OCI-LY7 (cell line): Measurements from ENCODE around the gene NAA16. TPM values are rescaled to one million over a fixed set of nuclear protein-coding genes. Genes with fewer than 3 reads are reported as not detected.

ENCODE experiments used
- BruUV-seq: library from RNA; stranded (reverse); fragments of 400-500 nt; replicated peaks from 2 replicates; lab custom pipeline; 2021; lab: Mats Ljungman, UMichigan
- CTCF ChIA-PET: fragments of 300-600 bp; sonication (Branson Sonifier 250); formaldehyde crosslinking; loops from one replicate; lab custom pipeline; 2022; ENCODE audit warnings: antibody characterized with exemption; ENCODE audit not compliant: unreplicated experiment; lab: Charles Lee
- POLR2A ChIA-PET: fragments of 300-600 bp; sonication (Branson Sonifier 250); formaldehyde crosslinking; loops from one replicate; lab custom pipeline; 2022; ENCODE audit warnings: antibody characterized with exemption; lab: Charles Lee
- DNase-seq: peaks from one replicate; pipeline ENCODE4 v3.0.0-alpha.2; 2015; ENCODE audit warnings: low spot score
- H2AFZ ChIP-seq: fragments of 200-600 bp; sonication (generic), shearing (Covaris generic); 2 replicates; pipeline ENCODE4 v1.6.1; 2014; ENCODE audit warnings: mild to moderate bottlenecking, antibody characterized with exemption, low read length, moderate library complexity
- H3K27ac ChIP-seq: fragments of 200-600 bp; sonication (generic); 2 replicates; pipeline ENCODE4 v1.5.1; 2014; ENCODE audit warnings: mixed run types, low read depth, mild to moderate bottlenecking, moderate library complexity, low read length, inconsistent platforms; ENCODE audit not compliant: poor library complexity, severe bottlenecking
- H3K36me3 ChIP-seq: fragments of 200-600 bp; sonication (generic); 2 replicates; pipeline ENCODE4 v1.6.1; 2014; ENCODE audit warnings: mild to moderate bottlenecking, antibody characterized with exemption, low read length, moderate library complexity, mixed read lengths; ENCODE audit not compliant: insufficient read depth
- H3K4me1 ChIP-seq: fragments of 200-600 bp; sonication (generic); 2 replicates; pipeline ENCODE4 v1.5.1; 2014; ENCODE audit warnings: mild to moderate bottlenecking, low read length; ENCODE audit not compliant: insufficient read depth, poor library complexity, severe bottlenecking
- H3K4me2 ChIP-seq: fragments of 200-600 bp; sonication (generic); 2 replicates; pipeline ENCODE4 v1.6.1; 2014; ENCODE audit warnings: mild to moderate bottlenecking, low read length
- H3K4me3 ChIP-seq: fragments of 200-600 bp; sonication (generic); 2 replicates; pipeline ENCODE4 v1.5.1; 2014; ENCODE audit warnings: mild to moderate bottlenecking, low read depth, low read length; ENCODE audit not compliant: poor library complexity, severe bottlenecking
- H3K79me2 ChIP-seq: fragments of 200-600 bp; sonication (generic); 2 replicates; pipeline ENCODE4 v1.6.1; 2016; ENCODE audit warnings: low read depth, mild to moderate bottlenecking, low read length, moderate library complexity, mixed read lengths; ENCODE audit not compliant: insufficient read depth
- H3K9me2 ChIP-seq: fragments of 200-600 bp; sonication (generic); 2 replicates; pipeline ENCODE4 v1.6.1; 2016; ENCODE audit warnings: mild to moderate bottlenecking, low read length, mixed read lengths; ENCODE audit not compliant: insufficient read depth
- H3K9me3 ChIP-seq: fragments of 200-600 bp; sonication (generic); 2 replicates; pipeline ENCODE4 v1.6.1; 2014; ENCODE audit warnings: mild to moderate bottlenecking, mixed run types, low read length, mixed read lengths
- H4K20me1 ChIP-seq: fragments of 200-600 bp; sonication (generic); 2 replicates; pipeline ENCODE4 v1.6.1; 2014; ENCODE audit warnings: mild to moderate bottlenecking, antibody characterized with exemption, low read length, moderate library complexity, mixed read lengths; ENCODE audit not compliant: insufficient read depth
- CTCF ChIP-seq: fragments of 200-600 bp; sonication (generic); conservative IDR thresholded peaks from 2 replicates; pipeline ENCODE4 v1.5.1; 2014; ENCODE audit warnings: mild to moderate bottlenecking, antibody characterized with exemption, low read length, moderate library complexity, mixed read lengths
- EZH2phosphoT487 ChIP-seq: fragments of 200-600 bp; sonication (generic); IDR thresholded peaks from 2 replicates; pipeline ENCODE4 v1.6.1; 2018; ENCODE audit warnings: low read depth, borderline replicate concordance, mild to moderate bottlenecking, mixed run types, antibody characterized with exemption, low read length, moderate library complexity, mixed read lengths
- intact Hi-C: fragments of 100-400 bp; cut with micrococcal nuclease; formaldehyde crosslinking; loops from one replicate; pipeline ENCODE4 v1.10.0; 2022; ENCODE audit not compliant: unreplicated experiment
- total RNA-seq, 2 experiments: library from RNA; depleted of rRNA in 1 of 2; stranded (reverse); fragments of >200 nt in 1 of 2; shearing (Covaris generic) in 1 of 2; gene quantifications; 2 replicates each; pipeline ENCODE4 v1.2.3, GENCODE V29; 2014 to 2022

NAA16 gene
- total RNA-seq, 2 experiments from 2014 or later: 22.4 to 45.9 TPM

- BruUV-seq: no TSS peak
- Histone ChIP-seq H3K27ac (no peak overlapping the region), H3K36me3 (peaks cover 98% of the 10 kb centered on the region), H3K4me2 (no peak overlapping the region), H3K4me1 (no peaks in the 10 kb centered on the region), H2AFZ (no peak overlapping the region), H3K9me3 (no peaks in the 10 kb centered on the region), H3K9me2 (no peaks in the 10 kb centered on the region), H4K20me1 (no peaks in the 10 kb centered on the region), H3K79me2 (no peaks in the 10 kb centered on the region), H3K4me3 (no peak overlapping the region)
- CTCF ChIA-PET: no interaction called here
- TF ChIP-seq CTCF (no peak), EZH2phosphoT487 (no peak)
- intact Hi-C loops: no loop called here
- POLR2A ChIA-PET: interaction anchor here (0.7 kb wide), 2 partner anchors 16 to 44 kb away, joined by 3 read pairs; no protein-coding TSS in a partner anchor
- DNase-seq: no peak
Observed at GRCh38 chr13:41361491-41361890, 50.4 kb downstream of the NAA16 start.

GRCh38 chr13:41364043-41364442, 53.0 kb downstream of the NAA16 start:
- POLR2A ChIA-PET: interaction anchor here (1.0 to 1.6 kb wide), 4 partner anchors 26 to 302 kb away, joined by 3 to 4 read pairs (median 3); no protein-coding TSS in a partner anchor
- no peaks in the 10 kb centered on the region for H3K79me2 ChIP-seq
- H3K36me3 ChIP-seq: peaks cover 99% of the 10 kb centered on the region
- DNase-seq: no peak
- H3K9me2 ChIP-seq: no peaks in the 10 kb centered on the region
- BruUV-seq: no TSS peak
- no peak overlapping the region for H3K4me3 ChIP-seq
- H3K27ac ChIP-seq: no peak overlapping the region
- no peak overlapping the region for H2AFZ ChIP-seq
- intact Hi-C loops: no loop called here
- no peak for TF ChIP-seq EZH2phosphoT487
- no peak for TF ChIP-seq CTCF
- H3K4me2 ChIP-seq: no peak overlapping the region
- CTCF ChIA-PET: no interaction called here
- no peaks in the 10 kb centered on the region; the same call in 1 of the 2 replicates for H3K9me3 ChIP-seq
- H3K4me1 ChIP-seq: no peaks in the 10 kb centered on the region
- no peaks in the 10 kb centered on the region for H4K20me1 ChIP-seq

GRCh38 chr13:41365631-41366030, 54.6 kb downstream of the NAA16 start:
- H3K4me3 ChIP-seq: no peak overlapping the region
- no peaks in the 10 kb centered on the region for H3K9me2 ChIP-seq
- DNase-seq: no peak
- H3K4me2 ChIP-seq: no peak overlapping the region
- no peaks in the 10 kb centered on the region for H3K4me1 ChIP-seq
- POLR2A ChIA-PET: interaction anchor here (0.8 kb wide), 1 partner anchor 28 kb away, joined by 5 read pairs; no protein-coding TSS in a partner anchor
- H3K79me2 ChIP-seq: no peaks in the 10 kb centered on the region
- no peak overlapping the region for H2AFZ ChIP-seq
- TF ChIP-seq EZH2phosphoT487 (no peak), CTCF (no peak)
- intact Hi-C loops: no loop called here
- H3K27ac ChIP-seq: no peak overlapping the region
- CTCF ChIA-PET: no interaction called here
- peaks cover 100% of the 10 kb centered on the region for H3K36me3 ChIP-seq
- no TSS peak for BruUV-seq
- H4K20me1 ChIP-seq: no peaks in the 10 kb centered on the region
- H3K9me3 ChIP-seq: no peaks in the 10 kb centered on the region; the same call in 1 of the 2 replicates
